Stimulated activated CD4-positive, alpha-beta T cell treated with anti-CD3 and anti-CD28 coated beads, Interleukin-15, amount 100 ng/mL, for 48 hours (primary cell): Measurements from ENCODE around the gene GLYATL3.

Experiments
- DNase-seq, 2 donors: peaks; one replicate each; pipeline ENCODE4 v3.0.0-alpha.2; 2020; ENCODE audit warnings: low read depth in 2 of 2

Gene GLYATL3

GRCh38 chr6:49514571-49515484 lies 15.1 kb downstream of the GLYATL3 start:
- no peak for DNase-seq

DNA sequence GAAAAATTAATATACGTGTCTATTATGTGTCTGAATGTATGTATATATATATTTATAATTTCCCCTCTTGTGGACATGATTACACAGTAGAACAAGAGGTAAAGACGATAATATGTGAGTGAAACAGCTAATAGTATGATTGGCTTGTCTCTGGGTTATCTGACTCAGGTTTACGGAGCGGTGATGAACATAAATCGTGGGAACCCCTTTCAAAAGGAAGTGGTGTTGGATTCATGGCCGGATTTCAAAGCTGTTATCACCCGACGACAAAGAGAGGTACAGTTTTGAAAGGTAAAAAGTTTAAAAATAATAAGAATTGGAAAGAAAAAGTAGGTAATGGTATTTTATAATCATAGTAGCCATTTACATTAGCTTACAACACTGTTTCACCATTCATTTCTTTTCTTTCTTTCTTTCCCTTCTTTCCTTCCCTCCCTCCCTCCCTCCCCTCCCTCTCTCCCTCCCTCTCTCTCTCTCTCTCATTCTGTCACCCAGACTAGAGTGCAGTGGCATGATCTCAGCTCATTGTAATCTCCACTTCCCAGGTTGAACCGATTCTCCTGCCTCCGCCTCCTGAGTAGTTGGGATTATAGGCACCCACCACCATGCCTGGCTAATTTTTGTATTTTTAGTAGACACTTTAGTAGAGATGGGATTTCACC lies 15.9 kb downstream of the GLYATL3 start:
- no peak for DNase-seq

DNA sequence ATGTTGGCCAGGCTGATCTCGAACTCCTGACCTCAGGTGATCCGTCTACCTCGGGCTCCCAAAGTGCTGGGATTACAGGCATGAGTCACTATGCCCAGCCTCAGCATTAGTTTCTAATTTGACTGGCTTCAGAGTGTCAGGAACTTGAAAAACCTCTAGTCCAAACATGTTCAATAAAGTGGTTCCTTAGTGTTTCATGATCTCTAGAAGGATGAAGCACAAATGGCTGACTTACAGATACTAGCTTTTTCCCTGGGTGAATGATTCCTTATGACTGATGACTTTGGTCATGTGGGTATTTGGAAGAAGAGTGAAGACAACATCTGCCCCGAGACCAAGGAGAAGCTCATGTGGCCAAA lies 16.4 kb downstream of the GLYATL3 start:
- DNase-seq = no peak

- no peak for DNase-seq
Measured at GRCh38 chr6:49517919-49518318, 18.2 kb downstream of the GLYATL3 start.

DNA sequence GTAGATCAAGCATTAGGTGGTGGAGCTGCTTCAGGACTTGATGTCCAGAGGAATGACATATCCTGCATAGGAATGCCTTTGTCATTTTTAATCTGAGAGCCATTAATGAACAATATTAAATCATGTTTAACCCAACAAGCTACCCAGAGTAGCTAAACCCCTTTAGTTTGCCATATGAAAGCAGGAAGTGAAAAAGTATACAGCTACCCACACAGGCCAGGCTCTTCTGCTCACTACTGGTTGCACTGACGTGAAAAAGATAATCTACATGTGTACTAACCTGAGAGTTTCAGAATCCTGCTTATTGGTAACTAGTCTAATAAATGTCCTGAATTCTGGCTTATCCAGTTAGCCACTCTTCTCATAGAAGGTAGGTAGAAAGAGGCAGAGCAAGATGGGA lies 19.9 kb downstream of the GLYATL3 start:
- DNase-seq = no peak

GRCh38 chr6:49522710-49523593 lies 23.2 kb downstream of the GLYATL3 start:
- no peak for DNase-seq

DNA sequence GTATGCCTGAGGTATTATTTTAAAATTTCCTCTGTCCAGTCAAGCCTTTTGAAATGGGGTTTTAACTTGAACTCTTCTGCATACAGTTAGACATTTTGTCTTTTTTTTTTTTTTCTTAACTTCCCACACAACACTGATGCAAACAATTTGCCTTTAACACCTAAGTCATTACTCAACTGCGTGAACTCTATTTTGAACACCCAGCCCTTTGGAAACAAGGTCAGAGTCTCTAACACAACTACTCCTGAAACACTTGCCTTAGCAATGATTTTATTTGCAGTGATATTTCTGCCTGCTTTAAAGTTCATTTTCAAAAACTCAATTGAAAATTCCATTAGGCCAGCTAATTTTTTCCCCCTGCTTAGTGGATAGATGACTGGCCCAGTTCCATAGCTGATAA lies 24.2 kb downstream of the GLYATL3 start:
- DNase-seq = no peak

- DNase-seq = no peak
Measured at GRCh38 chr6:49524541-49524940, 24.8 kb downstream of the GLYATL3 start.

DNA sequence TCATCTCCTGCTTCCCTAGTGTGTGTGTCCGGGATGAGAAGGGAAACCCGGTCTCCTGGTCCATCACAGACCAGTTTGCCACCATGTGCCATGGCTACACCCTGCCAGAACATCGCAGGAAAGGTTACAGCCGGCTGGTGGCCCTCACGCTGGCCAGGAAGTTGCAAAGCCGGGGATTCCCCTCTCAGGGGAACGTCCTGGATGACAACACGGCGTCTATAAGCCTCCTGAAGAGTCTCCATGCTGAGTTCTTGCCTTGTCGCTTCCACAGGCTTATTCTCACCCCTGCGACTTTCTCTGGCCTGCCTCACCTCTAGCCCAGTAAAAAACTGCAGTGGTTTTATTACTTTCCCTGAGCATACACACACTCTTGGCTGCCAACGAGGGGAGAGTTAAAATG lies 26.9 kb downstream of the GLYATL3 start:
- no peak for DNase-seq

DNA sequence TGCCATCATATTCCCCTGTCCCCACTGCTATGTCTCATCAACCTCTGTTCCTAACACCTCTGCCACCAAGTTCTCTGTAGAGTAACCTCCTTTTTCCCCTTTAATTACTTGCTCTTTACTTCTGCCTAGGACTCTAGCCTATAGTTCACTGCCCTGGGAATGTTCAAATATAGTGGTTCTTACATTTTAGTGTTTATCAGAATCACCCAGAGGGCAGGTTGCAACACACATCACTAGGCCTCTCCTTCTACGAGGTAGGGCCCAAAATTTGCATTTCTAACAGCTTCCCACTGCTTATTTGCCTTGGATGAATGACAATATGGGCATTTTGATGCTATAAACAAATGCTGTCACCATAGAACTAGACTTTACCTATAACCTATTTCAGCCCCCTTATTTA lies 27.6 kb downstream of the GLYATL3 start:
- no peak for DNase-seq

- DNase-seq = no peak
Measured at GRCh38 chr6:49528571-49528970, 28.8 kb downstream of the GLYATL3 start.

- DNase-seq = no peak
Measured at GRCh38 chr6:49530141-49530776, 30.5 kb downstream of the GLYATL3 start.

GRCh38 chr6:49531774-49532569 lies 32.2 kb downstream of the GLYATL3 start:
- no peak for DNase-seq

DNA sequence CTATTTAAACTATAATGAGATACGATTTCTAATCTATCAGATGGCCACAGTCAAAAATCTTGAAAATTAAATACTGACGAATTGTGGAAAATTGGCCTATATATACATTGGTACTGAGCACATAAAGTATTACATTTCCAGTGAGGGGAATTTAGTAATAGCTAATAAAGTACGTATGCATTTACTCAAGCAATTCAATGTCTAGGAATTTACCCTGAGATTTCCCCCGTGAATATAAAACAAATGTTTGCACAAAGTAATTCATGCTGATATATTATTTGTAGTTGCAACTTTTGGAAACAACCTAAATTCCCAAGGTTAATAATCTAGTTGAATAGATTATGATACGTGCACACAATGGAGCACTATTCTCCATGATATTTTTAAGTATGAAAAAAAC lies 36.1 kb downstream of the GLYATL3 start:
- DNase-seq = no peak

- DNase-seq = no peak
Measured at GRCh38 chr6:49539102-49539501, 39.4 kb downstream of the GLYATL3 start.

DNA sequence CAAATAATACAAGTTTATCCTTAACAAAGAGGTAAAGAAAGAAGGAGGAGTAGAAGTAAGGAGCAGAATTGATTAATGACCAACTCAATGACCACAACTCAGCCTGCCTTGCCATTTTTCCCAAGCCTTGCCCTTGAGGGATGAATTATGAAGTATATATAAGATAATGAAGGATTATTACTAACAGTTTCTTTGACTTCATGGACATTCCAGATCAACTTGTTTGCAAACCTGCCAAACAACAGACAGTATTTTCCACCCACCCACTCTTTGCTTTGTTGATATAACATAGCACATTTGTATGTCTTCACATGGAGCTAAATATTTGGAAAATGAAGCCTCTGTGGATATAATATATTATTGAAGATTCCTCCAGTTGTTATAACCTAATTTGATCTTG lies 40.9 kb downstream of the GLYATL3 start:
- DNase-seq = no peak

- no peak for DNase-seq
Measured at GRCh38 chr6:49541210-49541724, 41.5 kb downstream of the GLYATL3 start.

DNA sequence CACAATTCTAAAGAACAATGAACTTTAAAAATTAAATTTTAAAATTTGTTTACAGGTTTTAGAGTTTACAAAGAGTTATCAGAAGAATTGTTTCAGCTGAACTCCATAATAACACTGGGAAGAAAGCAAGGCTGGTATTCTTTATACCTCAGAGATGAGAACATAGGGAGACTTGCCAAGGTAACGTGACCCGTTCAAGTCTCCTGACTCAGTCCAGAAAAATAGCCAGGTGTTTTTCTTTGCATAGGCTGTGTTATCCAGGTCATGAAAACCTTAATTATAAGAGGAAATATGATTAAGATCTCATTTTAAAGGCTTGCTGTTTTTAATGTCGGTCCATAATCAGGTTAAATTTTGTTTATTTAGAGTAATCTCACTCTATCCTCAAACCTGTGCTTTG lies 42.2 kb downstream of the GLYATL3 start:
- DNase-seq = no peak

- DNase-seq = no peak
Measured at GRCh38 chr6:49543087-49543858, 43.5 kb downstream of the GLYATL3 start.

- DNase-seq = no peak
Measured at GRCh38 chr6:49546331-49546730, 46.6 kb downstream of the GLYATL3 start.
